Activated CD8-positive, alpha-beta memory T cell treated with anti-CD3 and anti-CD28 coated beads, Interleukin-2, amount 50 U/mL, for 1 hour (primary cell): ENCODE results near the gene MISP.
"Not testable (repeated sequence)": the region's sequence is repeated elsewhere in the genome, so short reads cannot be mapped to it uniquely, and the experiment has no call there.

Source experiments
- DNase-seq: peaks from one replicate; pipeline ENCODE4 v3.0.0-alpha.2; 2020; ENCODE audit errors: extremely low read depth

Gene MISP

GRCh38 chr19:725461-726089 is 25.3 kb upstream of the MISP start:
- no peak for DNase-seq

DNA sequence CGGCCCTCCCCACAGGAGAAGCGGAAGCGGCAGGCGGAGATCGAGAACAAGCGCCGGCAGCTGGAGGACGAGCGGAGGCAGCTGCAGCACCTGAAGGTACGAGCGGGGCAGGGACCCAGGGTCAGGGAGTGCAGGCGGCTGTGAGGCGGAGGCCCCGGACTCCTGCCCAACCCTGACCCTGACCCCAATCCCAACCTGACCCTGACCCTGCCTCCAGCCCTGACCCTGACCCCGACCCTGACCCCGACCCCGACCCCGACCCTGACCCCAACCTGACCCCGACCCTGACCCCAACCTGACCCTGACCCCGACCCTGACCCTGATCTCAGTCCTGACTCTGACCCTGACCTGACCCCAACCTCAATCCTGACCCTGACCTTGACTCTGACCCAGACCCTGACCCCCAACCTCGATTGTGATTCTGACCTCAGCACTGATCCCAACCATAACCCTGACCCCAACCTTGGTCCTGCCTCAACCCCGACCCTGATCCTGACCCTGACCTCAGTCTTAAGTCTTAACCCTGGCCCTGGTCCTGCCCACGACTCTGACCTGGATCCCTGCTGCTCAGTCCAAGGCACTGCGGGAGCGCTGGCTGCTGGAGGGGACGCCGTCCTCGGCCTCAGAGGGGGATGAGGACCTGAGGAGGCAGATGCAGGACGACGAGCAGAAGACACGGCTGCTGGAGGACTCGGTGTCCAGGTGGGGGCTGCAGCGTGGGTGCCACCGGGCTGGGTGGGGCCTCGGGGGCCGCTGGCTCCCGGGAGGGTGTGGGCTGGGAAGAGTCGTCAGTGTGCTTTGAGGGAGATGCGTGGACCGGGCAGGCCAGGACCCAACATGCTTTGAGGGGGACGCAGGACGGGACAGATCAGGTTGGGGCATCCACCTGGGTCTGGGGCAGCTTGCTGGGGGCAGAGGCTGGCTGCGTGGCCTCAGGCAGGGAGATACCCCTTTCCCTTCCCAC is 23.6 kb upstream of the MISP start:
- DNase-seq: no peak

DNA sequence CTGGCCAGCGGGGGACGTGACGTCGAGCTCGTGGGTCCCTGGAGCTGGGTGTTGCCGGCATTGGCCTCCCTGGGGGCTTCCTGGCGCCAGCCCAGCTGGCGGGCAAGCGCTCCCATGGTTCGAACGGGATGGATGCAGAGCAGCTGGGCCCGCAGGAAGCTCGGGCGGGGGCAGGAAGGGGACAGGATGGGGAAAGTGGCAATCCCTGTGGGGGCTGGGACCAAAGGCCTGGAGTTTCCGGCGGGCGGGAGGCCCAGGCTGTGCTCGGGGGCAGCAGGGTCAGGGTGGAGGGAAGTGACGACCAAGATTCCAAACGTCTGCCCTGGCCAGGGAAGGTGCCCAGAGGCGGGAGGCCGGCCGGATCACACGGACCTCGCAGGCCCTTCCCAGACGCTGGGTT is 22.9 kb upstream of the MISP start:
- DNase-seq: no peak

GRCh38 chr19:729564-729963 is 21.3 kb upstream of the MISP start:
- DNase-seq: not testable (repeated sequence)

DNA sequence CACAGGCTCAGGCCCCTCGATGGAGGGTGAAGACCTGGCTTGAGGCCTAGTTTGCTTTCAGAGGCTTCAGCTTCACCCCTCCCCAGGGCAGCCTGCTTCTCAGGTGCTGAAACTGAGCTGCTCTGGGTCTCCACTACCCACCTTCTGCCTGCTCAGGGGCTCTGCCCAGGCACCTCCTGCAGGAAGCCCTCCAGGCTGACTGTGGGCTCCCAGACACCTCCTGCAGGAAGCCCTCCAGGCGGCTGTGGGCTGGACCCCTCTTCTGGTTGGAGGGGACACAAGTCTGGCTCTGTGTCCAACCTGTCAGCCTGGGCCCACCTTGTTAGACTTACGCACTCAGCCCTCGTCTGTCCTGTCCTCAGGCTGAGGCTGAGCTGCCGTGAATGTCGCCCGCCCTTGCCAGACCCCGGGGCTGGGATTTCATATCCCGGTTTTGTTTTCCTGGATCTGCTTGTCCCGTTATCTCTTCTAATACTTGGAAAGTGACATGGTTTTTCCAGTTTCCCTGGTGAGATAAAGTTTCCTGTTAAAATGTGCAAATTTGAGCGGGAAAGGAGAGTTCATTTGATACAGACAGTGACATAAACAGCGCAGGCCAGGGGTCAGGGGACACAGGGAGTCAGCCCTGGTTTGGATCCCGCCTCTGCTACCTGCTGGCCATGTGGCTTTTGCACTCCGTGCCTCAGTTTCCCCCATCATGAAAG is 20.8 kb upstream of the MISP start:
- no peak for DNase-seq

DNA sequence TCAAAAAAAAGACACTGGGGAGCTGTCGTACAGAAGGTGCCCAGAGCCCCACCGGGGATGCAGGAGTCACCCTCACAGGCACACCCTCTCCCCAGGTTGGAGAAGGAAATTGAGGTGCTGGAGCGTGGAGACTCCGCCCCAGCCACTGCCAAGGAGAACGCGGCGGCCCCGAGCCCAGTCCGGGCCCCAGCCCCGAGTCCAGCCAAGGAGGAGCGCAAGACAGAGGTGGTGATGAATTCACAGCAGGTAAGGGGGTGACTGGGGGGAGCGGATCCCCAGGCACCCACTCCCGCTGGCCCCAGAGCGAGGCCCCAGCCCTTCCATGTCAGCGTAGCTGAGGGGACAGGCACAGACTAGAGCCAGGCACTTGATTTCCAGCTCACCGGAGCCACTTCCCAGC is 19.9 kb upstream of the MISP start:
- DNase-seq: no peak

GRCh38 chr19:732148-733069 is 18.5 kb upstream of the MISP start:
- DNase-seq: no peak

DNA sequence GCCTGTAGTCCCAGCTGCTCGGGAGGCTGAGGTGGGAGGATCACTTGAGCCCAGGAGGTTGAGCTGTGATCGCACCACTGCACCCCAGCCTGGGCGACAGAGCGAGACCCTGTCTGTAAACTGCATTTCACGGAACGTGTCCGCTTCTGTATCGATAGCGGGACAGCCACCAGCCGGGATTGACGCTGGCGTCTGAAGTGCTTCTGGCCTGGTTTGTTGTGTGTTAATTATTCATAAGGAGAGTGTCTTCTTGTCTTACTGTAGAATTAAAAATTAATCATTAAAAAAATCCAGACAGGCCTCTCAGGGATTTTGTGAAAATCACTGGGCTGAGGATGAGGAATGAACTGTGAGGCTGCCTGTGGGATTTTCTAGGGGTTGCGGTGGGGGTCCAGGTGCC is 16.2 kb upstream of the MISP start:
- DNase-seq: no peak

DNA sequence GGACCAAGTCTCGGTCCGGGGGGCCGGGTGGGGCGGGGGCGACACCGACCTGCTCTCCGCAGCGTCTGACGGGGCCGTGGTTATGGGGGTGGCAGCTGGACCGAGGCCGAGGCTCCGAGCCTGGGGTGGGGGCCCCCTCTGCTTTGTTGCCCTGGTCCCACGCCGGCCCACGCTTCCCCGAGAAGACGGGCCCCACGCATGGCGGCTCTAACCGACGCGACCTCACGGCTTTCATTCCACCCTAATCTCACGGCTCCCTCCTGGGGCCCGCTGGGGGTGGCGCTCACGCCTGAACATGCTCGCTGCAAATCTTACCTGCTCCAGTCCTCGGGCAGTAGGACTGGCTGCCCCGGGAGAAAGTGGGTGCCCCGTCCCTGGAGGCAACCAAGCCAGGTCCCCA is 14.8 kb upstream of the MISP start:
- no peak for DNase-seq

GRCh38 chr19:737591-738093 is 13.3 kb upstream of the MISP start:
- DNase-seq: peak; percentile 9

DNA sequence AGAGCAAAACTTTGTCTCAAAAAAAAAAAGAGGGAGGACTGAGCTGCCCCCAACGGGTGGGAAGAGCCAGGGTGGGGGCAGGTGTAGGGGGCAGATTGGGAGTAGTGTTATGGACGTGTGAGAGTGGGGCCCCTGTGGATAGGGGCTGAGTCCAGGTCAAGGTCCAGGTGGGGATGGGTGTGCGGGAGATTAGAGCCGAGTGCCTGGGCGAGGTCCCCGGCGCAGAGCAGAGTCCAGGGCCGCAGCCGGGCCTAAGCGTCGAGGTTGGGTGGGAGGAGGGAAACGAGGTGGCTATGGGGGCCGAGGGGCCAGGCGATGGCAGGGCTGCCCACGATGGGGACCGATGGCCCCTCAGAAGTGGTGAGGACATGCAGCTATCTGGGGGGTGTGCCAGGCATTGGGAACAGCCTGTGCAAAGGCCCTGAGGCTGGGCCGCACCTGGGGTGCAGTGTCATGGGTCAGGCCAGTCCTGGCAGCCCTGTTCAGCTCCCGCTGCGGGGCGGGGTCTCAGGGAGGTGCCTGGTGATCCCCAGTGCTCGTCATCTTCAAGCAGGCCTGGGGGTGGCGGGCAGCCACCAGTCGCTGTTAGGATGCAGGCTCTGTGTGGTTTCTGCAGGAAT is 12.3 kb upstream of the MISP start:
- DNase-seq: no peak

DNA sequence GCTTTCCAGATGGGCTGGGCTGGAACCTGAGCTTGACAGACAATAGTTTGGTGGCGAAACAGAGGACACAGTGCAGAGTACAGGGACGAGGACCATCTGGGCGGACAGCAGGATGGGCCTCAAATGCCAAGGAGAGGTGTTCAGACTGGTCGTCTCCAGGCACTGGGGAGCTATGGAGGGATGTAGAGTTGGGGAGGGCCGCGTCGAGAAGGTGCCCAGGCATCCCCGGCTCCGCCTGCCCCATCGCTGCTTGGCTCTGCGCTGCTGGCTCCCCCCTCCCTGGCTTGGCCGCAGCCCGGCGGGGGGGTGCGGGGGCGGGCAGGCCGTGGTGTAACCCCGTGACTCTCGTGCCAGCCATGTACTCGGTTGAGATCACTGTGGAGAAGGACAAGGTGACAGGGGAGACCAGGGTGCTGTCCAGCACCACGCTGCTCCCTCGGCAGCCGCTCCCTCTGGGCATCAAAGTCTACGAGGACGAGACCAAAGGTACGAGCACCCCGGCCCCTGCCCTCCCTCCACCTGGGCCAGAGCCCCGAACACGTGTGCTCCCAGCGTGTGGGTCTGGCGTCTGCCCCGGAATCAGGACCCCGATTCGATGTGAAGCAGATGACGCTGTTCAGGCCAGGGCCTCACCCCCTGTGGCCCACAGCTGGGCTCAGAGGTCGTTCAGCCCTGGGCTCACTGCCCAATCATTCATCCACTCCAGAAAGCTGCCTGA is 10.8 kb upstream of the MISP start:
- DNase-seq: no peak

DNA sequence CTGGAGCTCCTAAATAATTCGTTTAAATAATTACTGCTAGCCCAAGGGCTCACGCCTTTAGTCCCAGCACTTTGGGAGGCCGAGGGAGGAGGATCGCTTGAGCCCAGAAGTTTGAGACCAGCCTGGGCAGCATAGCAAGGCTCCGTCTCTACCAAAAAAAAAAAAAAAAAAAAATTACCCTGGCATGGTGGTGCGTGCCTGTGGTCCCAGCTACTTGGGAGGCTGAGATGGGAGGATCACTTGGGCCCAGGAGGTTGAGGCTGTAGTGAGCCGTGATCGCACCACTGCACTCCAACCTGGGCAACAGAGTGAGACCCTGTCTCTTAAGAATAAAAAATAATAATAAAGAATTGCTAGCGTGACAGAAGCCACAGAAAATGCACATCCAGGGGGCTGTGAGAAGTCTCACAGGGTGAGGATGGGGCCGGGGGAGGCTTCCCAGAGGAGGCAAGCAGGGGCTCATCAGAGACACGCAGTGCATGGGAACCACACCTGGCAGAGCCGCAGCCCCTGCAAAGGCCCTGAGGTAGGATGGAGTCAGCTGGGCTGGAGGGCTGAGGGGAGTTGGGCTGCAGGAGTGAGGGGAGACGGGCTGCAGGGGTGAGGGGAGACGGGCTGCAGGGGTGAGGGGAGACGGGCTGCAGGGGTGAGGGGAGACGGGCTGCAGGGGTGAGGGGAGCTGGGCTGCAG is 10.0 kb upstream of the MISP start:
- DNase-seq: not testable (repeated sequence)

- no peak for DNase-seq
These were observed 9.3 kb upstream of the MISP start for GRCh38 chr19:741506-742131.

- DNase-seq: no peak
These were observed 8.3 kb upstream of the MISP start for GRCh38 chr19:742540-743075.

GRCh38 chr19:743168-743687 is 7.7 kb upstream of the MISP start:
- DNase-seq: no peak

- DNase-seq: not testable (repeated sequence)
These were observed 5.8 kb upstream of the MISP start for GRCh38 chr19:745138-745537.

- DNase-seq: no peak
These were observed 4.6 kb upstream of the MISP start for GRCh38 chr19:746208-746819.
